Islet of Langerhans (tissue), 1 donor: ENCODE measurements around the gene CFAP251.
"Not testable (repeated sequence)": the region's sequence is repeated elsewhere in the genome, so short reads cannot be mapped to it uniquely, and the experiment has no call there.

Source experiments
- FAIRE-seq: peaks from one replicate; lab custom pipeline; 2011; peaks lifted over from hg19 to GRCh38; lab: Jason Lieb, UNC

CFAP251 gene

GRCh38 chr12:121917950-121918678 is at the start of gene CFAP251:
TSS of gene CFAP251 (plus strand) at chr12:121918592. CDS start at chr12:121921306, 2,714 bp downstream.
- no peak for FAIRE-seq

DNA sequence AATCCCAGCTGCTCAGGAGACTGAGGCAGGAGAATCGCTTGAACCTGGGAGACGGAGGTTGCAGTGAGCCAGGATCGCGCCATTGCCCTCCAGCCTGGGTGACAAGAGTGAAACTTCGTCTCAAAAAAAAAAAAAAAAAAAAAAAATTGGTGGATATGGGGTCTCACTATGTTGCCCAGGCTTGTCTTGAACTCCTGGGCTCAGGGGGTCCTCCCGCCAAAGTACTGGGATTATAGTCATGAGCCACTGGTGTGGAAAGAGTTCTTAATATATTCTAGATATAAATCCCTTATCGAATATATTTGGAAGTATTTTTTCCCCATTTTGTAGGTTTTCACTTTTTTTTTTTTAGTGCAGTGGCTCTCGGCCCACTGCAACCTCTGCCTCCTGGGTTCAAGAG is 49.2 kb upstream of the CFAP251 start:
- FAIRE-seq = not testable (repeated sequence)

DNA sequence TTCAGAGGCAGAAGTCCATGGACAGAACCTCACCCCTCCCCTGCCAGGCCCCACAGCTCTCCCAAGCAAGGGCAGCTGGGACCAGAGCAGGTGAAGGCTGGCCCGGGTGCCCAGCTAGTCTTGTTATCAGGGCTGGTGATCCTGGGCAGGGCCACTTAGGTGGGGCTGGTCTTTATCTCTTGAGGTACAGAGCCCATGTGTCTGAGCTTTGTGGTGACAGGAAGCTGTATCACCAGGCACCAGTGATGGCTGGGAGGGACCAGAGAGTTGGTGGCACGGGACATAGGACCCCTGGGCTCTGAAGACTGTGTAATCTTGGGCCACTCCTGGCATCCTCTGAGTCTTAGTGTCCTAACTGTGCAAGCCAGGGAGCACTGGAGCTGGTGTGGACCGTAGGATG is 46.9 kb upstream of the CFAP251 start:
- no peak for FAIRE-seq

DNA sequence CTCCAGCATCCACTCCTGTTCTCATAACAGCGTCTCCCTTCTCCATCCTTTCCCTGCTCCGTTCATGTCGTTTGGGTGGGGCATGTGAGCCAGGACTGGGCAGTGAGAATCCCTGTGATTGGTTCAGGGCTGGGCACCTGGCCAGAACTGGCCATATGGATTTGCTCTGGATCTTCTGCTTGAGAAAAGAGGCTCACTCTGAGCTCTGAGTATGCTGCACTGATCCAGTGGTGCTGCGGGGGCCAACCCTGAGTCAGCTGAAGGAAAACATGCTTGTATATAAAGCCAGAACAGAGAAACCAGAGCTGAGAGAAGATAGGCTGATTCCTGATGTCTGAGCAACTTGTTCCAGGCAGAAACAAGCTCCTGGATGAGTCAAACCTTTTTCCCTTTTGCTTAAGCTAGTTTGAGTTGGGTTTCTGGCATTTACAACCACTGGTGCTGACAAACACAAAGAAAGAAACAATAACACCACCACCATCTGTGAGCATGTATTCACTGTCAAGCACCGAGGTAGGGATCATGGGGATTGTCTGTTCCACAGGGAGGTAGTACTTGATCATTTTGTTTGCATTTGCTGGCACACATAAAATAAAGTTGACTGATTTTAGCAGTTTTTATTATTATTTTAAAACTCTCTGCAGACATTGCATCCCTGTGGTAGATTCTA is 45.7 kb upstream of the CFAP251 start:
- FAIRE-seq = no peak

- no peak for FAIRE-seq
Measured at GRCh38 chr12:121873216-121873569, 45.2 kb upstream of the CFAP251 start.

- FAIRE-seq = no peak
Measured at GRCh38 chr12:121874071-121874470, 44.3 kb upstream of the CFAP251 start.

- no peak for FAIRE-seq
Measured at GRCh38 chr12:121875582-121875981, 42.8 kb upstream of the CFAP251 start.

DNA sequence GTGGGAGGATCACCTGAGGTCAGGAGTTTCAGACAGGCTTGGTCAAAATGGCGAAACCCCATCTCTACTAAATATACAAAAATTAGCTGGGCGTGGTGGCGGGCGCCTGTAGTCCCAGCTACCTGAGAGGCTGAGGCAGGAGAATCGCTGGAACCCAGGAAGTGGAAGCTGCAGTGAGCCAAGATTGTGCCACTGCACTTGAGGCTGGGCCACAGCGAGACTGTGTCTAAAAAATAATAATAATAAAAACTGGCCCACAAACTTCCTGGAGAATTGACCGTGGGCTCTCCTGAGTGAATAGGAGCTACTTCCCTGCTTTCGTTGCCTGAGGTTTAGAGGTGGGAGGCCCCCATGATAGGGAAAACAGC is 42.3 kb upstream of the CFAP251 start:
- not testable (repeated sequence) for FAIRE-seq

- FAIRE-seq = no peak
Measured at GRCh38 chr12:121883315-121883660, 35.1 kb upstream of the CFAP251 start.

- FAIRE-seq = not testable (repeated sequence)
Measured at GRCh38 chr12:121885129-121885528, 33.3 kb upstream of the CFAP251 start.

- no peak for FAIRE-seq
Measured at GRCh38 chr12:121888083-121888477, 30.3 kb upstream of the CFAP251 start.

DNA sequence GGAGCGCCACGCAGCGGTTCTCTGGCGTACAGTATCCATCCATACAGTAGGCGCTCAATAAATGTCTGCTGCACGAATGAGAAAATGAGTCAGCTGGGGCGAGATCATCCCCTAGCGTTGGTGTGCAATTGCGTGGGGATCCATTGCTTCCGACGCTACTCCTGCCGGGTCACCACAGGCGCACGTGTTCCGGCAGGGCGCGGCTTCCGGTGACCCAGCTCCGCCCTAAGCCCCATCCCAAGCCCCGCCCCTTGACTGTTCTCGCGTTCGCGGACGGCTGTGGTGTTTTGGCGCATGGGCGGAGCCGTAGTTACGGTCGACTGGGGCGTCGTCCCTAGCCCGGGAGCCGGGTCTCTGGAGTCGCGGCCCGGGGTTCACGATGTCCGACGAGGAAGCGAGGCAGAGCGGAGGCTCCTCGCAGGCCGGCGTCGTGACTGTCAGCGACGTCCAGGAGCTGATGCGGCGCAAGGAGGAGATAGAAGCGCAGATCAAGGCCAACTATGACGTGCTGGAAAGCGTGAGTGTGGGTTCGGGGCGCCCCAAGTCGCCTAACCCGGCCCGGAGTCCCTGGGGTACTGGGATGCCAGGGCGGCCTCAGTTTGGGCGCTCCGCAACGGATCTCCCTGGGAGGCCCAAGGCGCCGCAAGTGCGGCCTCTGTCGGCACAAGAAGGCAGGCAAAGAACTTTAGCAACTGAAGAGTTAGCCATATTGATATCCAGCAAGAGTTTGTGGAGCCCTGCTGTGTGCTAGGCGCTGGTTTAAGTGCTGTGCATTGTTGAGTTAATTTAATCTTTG is 29.7 kb upstream of the CFAP251 start, which contains the start of gene PSMD9:
Gene PSMD9, plus strand, starts transcription at position 313 of the 796 bp plus-strand sequence. Its CDS starts 67 bp downstream, at position 380.
- no peak for FAIRE-seq

- no peak for FAIRE-seq
Measured at GRCh38 chr12:121889274-121889624, 29.1 kb upstream of the CFAP251 start.

GRCh38 chr12:121889661-121890060 is 28.7 kb upstream of the CFAP251 start:
- not testable (repeated sequence) for FAIRE-seq

GRCh38 chr12:121892673-121893561 is 25.5 kb upstream of the CFAP251 start:
- no peak for FAIRE-seq

GRCh38 chr12:121893961-121894460 is 24.4 kb upstream of the CFAP251 start:
- no peak for FAIRE-seq

GRCh38 chr12:121894633-121895032 is 23.8 kb upstream of the CFAP251 start:
- no peak for FAIRE-seq

DNA sequence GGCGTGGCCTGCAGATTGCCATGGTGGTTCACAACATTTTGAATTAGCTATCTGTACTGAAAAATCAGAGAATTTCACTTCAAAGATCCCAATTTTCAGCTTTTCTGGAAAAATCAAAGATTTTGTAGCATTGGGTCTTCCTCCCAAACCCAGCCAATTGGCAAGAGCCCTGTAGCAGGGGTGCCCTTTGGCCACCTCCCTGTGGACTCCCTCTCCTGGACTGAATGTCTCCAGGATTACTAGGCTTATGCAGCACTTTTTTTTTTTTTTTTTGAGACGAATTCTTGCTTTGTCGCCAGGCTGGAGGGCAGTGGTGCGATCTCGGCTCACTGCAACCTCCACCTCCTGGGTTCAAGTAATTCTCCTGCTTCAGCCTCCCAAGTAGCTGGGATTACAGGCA is 20.1 kb upstream of the CFAP251 start:
- no peak for FAIRE-seq

DNA sequence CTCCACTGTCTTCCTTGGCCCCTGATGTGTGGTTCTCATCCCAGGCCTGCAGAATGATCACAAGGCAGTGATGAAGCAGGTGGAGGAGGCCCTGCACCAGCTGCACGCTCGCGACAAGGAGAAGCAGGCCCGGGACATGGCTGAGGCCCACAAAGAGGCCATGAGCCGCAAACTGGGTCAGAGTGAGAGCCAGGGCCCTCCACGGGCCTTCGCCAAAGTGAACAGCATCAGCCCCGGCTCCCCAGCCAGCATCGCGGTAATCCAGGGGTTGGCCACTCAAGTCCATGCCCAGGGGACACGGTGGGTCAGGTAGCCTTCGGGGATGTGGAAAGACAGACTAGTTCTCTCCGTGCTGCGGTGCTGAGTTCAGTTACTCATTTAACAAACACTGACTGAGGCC is 18.8 kb upstream of the CFAP251 start:
- no peak for FAIRE-seq

DNA sequence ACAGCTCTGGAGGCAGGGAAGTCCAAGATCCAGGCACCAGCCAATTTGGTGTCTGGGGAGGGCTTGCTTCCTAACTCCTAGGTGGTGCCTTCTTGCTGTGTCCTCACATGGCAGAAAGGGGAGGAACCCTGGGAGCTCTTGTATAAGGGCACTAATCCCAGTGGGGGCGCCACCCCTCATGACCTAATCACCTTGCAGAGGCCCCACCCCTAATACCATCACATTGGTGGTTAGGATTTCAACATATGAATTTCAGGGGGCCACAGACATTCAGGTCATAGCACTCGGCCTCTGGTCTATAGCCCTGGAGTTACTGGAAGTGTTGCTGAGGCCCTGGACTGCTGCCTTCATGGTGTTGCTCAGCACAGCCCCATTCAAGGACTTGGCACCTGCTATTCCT is 15.2 kb upstream of the CFAP251 start:
- no peak for FAIRE-seq

DNA sequence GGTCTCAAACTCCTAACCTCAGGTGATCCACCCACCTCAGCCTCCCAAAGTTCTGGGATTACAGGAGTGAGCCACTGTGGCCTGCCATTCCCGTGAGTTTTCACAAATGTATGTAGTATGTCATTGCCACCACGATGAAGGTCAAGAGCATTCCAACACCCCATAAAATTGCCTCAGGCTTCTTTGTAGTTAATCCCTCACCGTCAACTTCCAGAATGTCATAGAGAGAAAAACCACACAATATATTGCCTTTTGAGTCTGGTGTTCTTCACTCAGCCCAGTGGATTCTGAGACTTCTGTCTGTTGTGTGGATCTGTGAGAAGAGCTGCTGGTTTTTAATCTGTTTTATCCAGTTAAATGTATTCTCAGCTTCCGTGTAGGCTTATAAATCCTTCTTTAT is 12.6 kb upstream of the CFAP251 start:
- no peak for FAIRE-seq

DNA sequence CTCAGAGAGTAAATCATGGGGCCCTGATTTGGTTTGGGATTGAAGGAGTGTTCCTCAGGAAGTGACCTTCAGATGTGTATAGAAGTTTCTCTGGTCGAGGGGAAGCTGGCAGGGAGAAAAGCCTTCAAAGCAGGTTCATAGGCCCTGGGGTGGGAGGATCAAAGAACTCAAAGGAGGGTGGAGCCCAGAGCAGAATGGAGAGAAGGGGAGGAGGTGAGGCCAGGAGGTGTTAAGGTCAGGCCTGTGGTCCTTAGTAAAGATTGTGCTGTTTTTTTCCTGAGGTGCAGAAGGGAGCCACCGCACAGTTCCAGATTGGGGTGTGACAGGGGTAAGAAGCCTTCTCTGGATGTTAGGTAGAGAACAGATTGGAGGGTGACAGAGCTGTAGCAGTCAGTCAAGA is 9.7 kb upstream of the CFAP251 start:
- no peak for FAIRE-seq
